GM19438 (cell line): ENCODE results near the gene KLHL18.
"Not testable (repeated sequence)": the region's sequence is repeated elsewhere in the genome, so short reads cannot be mapped to it uniquely, and the experiment has no call there.

ENCODE experiments used
- ATAC-seq: cut with Tn5 transposase; IDR thresholded peaks from one replicate; pipeline ENCODE4 v1.9.1; 2021; ENCODE audit warnings: low read depth; ENCODE audit not compliant: unreplicated experiment

The KLHL18 gene

DNA sequence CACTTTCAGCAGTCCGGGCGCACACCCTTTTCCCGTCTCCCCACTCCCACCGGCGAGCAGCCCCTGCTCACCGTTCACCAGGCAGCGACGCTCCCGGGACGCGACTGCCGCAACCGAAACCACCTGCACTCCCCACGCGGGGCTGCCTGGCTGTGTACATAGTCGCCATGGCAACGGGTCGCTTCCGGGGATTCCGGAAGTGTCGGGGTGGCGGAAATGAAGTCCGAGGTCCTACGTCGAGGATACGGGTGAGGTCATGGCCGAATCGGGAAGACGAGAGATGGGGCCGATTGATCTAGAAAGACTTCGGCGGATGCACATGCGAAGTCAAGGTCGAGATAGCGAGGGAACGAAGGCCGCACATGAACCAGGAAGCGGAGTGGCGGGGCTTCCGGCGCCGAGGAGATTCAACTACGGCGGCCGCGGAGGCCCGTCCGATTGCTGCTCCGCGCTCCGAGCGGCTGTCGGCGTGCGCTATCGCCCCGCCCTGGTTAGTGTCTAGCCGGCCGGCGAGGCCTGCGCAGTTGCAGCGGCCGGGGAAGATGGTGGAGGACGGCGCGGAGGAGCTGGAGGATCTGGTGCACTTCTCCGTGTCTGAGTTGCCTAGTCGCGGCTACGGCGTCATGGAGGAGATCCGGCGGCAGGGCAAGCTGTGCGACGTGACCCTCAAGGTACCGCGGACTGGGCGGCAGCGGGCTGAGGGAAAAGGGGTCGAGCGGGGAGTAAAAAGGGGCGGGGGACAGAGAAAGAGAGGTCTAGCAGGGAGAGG is at the start of gene KLHL18, which contains the start of gene KIF9:
KLHL18 (plus strand) TSS at position 521 of the 769 bp plus-strand sequence; CDS start at position 543, 22 bp downstream.
KIF9 (minus strand) TSS at position 376 of the 769 bp plus-strand sequence. CDS start 5,425 bp downstream, outside the sequence.
- peak; percentile 71 for ATAC-seq

- no peak for ATAC-seq
These were observed 44.7 kb upstream of the KLHL18 start for GRCh38 chr3:47238017-47238416.

GRCh38 chr3:47239929-47240328 is 42.8 kb upstream of the KLHL18 start:
- no peak for ATAC-seq

- ATAC-seq = no peak
These were observed 39.2 kb upstream of the KLHL18 start for GRCh38 chr3:47243419-47244147.

GRCh38 chr3:47244531-47245100 is 38.1 kb upstream of the KLHL18 start:
- ATAC-seq = no peak

DNA sequence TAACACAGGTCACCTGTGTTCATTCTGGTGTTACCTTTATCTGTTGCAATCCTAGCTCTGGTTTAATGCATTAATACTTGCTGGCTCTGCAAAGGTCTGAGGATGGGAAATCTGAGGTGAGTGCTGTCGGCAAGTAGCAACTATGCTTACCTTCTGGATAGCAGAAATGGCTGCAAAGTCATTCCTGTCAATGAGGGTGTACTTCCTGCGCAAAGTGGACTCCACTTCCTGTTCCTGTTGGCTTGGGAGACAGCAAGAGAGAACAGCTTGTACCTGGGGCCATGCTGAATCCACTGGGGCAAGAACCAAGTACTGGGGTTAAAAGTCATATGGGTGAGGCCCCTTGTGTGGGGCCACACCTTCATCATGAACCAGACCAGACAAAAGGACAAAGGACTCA is 37.5 kb upstream of the KLHL18 start:
- ATAC-seq = no peak

DNA sequence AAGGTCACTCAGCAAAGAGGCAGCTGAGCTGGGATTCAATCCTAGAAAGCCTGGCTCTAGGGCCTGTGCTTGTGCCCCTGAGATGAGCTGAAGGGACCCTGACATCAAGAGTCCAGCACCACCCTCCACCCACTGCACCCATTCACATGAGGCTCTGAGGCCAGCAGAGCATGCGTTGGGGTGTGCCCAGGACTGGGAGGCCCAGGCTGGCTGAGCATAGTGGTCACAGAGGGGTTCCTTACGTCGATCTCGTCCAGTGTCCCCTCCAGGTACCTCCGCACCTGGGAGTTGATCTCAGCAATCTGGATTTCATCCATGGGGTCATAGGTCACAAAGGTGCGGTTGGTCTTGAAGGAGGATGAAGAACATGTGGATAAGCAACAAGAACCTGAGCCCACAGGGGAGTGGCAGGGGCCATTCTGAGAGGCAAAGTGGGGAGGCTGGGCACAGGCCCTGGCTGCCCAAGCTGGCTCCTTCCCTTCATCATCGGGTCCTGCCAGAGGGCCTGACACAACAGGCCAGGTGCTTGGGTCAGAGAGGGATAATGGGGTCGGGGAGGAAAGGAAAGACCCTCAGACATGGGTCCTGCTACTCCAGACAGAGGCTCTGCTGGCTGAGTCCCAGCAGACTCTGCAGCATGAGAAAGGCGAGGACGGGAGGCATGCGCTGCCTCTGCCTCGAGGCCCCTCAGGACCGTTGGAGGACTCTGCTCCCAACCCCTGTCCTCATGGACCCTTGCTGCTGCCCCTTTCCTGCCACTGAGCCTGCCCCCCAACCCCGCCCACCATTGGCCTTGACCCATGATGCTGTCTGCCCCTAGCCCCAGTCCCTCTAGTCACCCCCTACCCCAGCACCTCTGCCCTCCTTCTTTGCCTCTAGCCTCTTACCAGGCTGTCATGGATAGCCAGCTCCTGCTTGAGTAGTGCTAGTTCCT is 35.3 kb upstream of the KLHL18 start:
- no peak for ATAC-seq

GRCh38 chr3:47250309-47251060 is 32.3 kb upstream of the KLHL18 start:
- no peak for ATAC-seq

- ATAC-seq = not testable (repeated sequence)
These were observed 31.7 kb upstream of the KLHL18 start for GRCh38 chr3:47251085-47251484.

- ATAC-seq = no peak
These were observed 31.1 kb upstream of the KLHL18 start for GRCh38 chr3:47251689-47252088.

GRCh38 chr3:47256331-47256730 is 26.4 kb upstream of the KLHL18 start:
- ATAC-seq = not testable (repeated sequence)

DNA sequence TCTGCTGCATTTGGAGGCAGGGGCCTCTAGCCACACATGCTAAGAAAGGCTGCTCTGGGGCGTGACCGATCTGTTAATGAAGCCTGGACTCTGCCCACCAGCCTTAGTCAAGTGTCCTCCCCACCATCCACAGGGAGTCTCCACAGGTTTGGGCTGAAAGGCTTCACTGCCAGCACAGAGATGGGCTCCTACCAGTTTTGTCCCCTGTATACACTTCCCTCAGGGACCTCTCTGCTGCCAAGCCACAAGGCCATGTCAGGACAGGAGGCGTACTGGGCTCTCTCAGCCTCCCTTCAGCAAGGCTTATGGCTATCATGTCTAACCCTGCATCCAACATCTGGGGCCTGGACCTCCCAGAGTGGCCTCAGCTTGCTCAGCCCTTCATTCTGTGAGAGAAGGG is 23.6 kb upstream of the KLHL18 start:
- no peak for ATAC-seq

- no peak for ATAC-seq
These were observed 22.1 kb upstream of the KLHL18 start for GRCh38 chr3:47260605-47261004.

DNA sequence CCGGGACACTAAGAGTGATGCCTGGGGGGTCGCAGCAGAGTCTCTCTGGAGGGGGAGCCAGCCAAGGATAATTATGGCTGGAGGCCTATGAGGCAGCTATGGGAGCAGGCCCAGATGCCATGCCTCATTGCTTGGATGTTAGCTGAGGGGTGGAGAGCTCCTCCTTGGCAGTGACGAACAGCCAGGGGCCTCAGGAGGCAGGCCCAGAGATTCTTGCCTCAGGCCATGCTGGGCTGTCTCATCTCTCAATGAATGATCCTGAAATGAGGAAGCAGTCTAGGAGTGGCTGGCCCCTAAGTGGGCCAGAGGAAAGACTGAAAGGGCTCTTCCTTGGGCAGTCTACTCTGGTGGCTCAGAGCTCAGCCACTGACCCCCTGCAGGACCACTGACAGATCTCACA is 21.4 kb upstream of the KLHL18 start:
- ATAC-seq = no peak

GRCh38 chr3:47265008-47265407 is 17.7 kb upstream of the KLHL18 start:
- ATAC-seq = no peak

DNA sequence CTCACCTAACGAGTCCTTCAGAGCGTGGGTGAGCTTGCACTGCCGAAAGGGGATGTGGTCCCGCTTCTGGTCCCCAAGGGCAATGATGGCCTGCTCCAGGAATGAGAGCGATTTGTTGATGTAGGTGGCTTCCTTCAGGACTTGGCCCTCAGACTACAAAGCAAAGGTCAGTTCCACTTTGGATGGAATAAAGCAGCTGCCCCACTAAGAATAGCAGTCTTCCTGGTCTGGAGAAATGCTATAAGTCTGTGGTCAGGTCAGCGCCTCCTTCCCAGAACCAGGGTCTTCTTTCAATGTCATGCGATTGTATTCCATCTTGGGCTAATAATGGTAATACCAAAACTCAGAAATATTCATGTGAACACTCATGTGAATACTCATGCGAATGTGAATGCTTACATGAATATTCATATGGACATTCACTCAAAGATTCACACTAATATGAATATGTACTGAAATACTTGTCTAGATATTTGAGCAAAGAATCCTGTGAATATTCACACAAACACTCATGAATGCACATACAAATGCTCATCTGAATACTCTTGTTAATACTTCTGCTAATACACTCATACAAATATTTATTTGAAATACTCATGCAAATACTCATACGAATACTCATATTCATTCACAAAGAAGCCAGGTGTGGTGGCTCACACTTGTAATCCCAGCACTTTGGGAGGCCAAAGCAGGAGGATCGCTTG is 16.9 kb upstream of the KLHL18 start:
- ATAC-seq = no peak

DNA sequence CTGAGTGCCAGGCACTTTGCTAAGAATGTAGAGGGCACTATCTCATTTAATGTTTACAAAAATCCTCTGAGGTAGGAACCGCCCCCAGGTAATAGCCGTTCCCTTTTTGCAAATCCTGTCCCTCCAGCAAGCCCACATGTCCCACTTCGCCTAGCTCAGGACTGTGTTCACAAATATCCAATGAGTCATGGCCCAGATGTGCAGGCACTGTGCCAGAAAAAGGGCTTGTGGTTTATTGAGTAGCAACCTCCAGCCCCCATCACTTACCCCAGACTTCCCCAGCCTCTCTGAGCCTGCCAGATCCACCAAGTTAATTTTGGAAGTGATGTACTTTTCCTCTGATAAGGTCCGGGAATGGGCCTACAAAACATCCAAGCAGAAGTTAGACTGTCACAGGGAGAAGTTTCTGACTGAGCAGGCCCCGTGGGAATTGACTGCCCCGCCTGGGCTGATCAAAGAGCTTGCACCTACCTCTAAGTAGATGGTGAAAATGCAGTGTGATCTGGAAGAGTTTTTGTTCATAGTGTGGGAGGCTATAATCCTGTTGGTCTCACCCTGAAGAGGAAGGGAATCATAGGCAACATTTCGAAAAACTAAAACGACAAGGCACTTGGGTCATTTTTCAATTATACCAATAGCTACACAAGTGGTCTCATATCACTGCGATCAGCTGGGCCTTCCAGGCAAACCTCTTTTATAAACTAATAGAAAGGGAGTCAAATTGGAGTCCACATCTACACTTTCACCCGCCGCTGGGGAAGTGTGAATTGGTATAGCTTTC is 15.8 kb upstream of the KLHL18 start:
- no peak for ATAC-seq

DNA sequence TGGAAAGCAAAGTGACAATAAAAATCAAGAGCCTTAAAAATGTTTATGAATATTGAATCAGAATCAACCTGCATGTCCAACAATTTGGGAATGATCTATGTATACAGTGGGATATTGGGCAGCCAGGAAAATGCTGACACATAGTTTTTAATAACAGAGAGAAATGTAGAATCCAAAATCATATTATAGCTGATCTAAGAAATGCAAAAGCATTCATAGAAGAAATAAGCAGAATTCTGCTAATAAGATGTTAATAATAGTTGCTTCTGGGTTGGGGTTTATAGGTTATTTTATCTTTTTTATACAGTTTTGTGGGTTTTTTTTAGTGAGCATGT is 15.3 kb upstream of the KLHL18 start:
- no peak for ATAC-seq
